H1 (cell line): ENCODE data around the gene RPS6KL1. TPM values are rescaled to one million over a fixed set of nuclear protein-coding genes. Genes with fewer than 3 reads are reported as not detected.

Experiments
- ASH2L ChIP-seq: fragments of 200-600, 300-600 bp; sonication (generic); IDR thresholded peaks from one replicate; pipeline ENCODE4 v1.7.1; 2017; ENCODE audit warnings: low read length
- ATF2 ChIP-seq: IDR thresholded peaks from 2 replicates; pipeline ENCODE4 v1.6.1; 2012; ENCODE audit warnings: low read length, inconsistent platforms
- BRCA1 ChIP-seq: IDR thresholded peaks from 2 replicates; pipeline ENCODE4 v1.6.1; 2012; ENCODE audit warnings: low read depth, low read length, improper control_type of control experiment
- CBX8 ChIP-seq: fragments of 300-800, 300-1000 bp; sonication (generic); IDR thresholded peaks from 2 replicates; pipeline ENCODE4 v1.7.1; 2016; ENCODE audit warnings: low read depth, low read length, borderline replicate concordance
- CHD1 ChIP-seq: IDR thresholded peaks from 2 replicates; pipeline ENCODE4 v1.6.1; 2012; ENCODE audit warnings: low read depth, low read length, improper control_type of control experiment
- E2F6 ChIP-seq: IDR thresholded peaks from 2 replicates; pipeline ENCODE4 v1.6.1; 2012; ENCODE audit warnings: inconsistent platforms
- EZH2 ChIP-seq: fragments of 200-600 bp; sonication (generic); IDR thresholded peaks from 2 replicates; pipeline ENCODE4 v1.7.1; 2012; ENCODE audit warnings: low read depth, mild to moderate bottlenecking, moderate library complexity, low read length, inconsistent platforms; ENCODE audit not compliant: severe bottlenecking
- FOSL1 ChIP-seq: IDR thresholded peaks from 2 replicates; pipeline ENCODE4 v1.6.1; 2011; ENCODE audit warnings: mild to moderate bottlenecking, low read depth, low read length, moderate library complexity; ENCODE audit not compliant: insufficient read depth
- GABPA ChIP-seq: IDR thresholded peaks from 2 replicates; pipeline ENCODE4 v1.6.1; 2011; ENCODE audit warnings: mild to moderate bottlenecking, low read length, moderate library complexity, borderline replicate concordance; ENCODE audit not compliant: insufficient read depth
- KDM4A ChIP-seq: IDR thresholded peaks from one replicate; pipeline ENCODE4 v1.7.1; 2012; ENCODE audit warnings: low read depth, mild to moderate bottlenecking, moderate library complexity, low read length, inconsistent platforms; ENCODE audit not compliant: severe bottlenecking
- KDM5A ChIP-seq: fragments of 200-600 bp; IDR thresholded peaks from 2 replicates; pipeline ENCODE4 v1.7.1; 2012; ENCODE audit warnings: mild to moderate bottlenecking, low read length, inconsistent platforms, mixed read lengths
- MAX ChIP-seq: IDR thresholded peaks from 2 replicates; pipeline ENCODE4 v1.6.1; 2012; ENCODE audit warnings: inconsistent platforms
- NRF1 ChIP-seq: IDR thresholded peaks from 2 replicates; pipeline ENCODE4 v1.6.1; 2011; ENCODE audit warnings: mild to moderate bottlenecking, low read depth, low read length, improper control_type of control experiment
- POLR2A ChIP-seq, 2 experiments: IDR thresholded peaks; 1 replicate in 1 of 2; 2 replicates in 1 of 2; pipeline ENCODE4 v1.6.1; 2011; ENCODE audit warnings: low read depth in 2 of 2, low read length in 2 of 2, mild to moderate bottlenecking in 2 of 2; ENCODE audit errors: control extremely low read depth in 1 of 2
- POLR2AphosphoS5 ChIP-seq: IDR thresholded peaks from 2 replicates; pipeline ENCODE4 v1.6.1; 2011; ENCODE audit warnings: low read depth, low read length
- POU5F1 ChIP-seq: IDR thresholded peaks from 2 replicates; pipeline ENCODE4 v1.6.1; 2011; ENCODE audit warnings: low read depth, mild to moderate bottlenecking, low read length, moderate library complexity
- RFX5 ChIP-seq: IDR thresholded peaks from 2 replicates; pipeline ENCODE4 v1.6.1; 2011; ENCODE audit warnings: low read depth, low read length, improper control_type of control experiment, borderline replicate concordance
- RNF2 ChIP-seq: fragments of 200-900, 300-1000 bp; sonication (generic); IDR thresholded peaks from 2 replicates; pipeline ENCODE4 v1.7.1; 2016; ENCODE audit warnings: borderline replicate concordance, low read depth, mild to moderate bottlenecking, antibody characterized with exemption, low read length; ENCODE audit not compliant: poor library complexity, severe bottlenecking; ENCODE audit errors: missing control alignments
- RXRA ChIP-seq: IDR thresholded peaks from 2 replicates; pipeline ENCODE4 v1.6.1; 2011; ENCODE audit warnings: low read depth, mild to moderate bottlenecking, low read length, moderate library complexity; ENCODE audit not compliant: insufficient read depth
- SIRT6 ChIP-seq: IDR thresholded peaks from one replicate; pipeline ENCODE4 v1.7.1; 2012; ENCODE audit warnings: low read length, inconsistent platforms
- SRF ChIP-seq: IDR thresholded peaks from 2 replicates; pipeline ENCODE4 v1.6.1; 2011; ENCODE audit warnings: mild to moderate bottlenecking, low read depth, low read length, moderate library complexity
- TEAD4 ChIP-seq: IDR thresholded peaks from 2 replicates; pipeline ENCODE4 v1.6.1; 2012; ENCODE audit warnings: low read depth, low read length, inconsistent platforms, mixed read lengths
- YY1 ChIP-seq: IDR thresholded peaks from 2 replicates; pipeline ENCODE4 v1.6.1; 2011; ENCODE audit warnings: low read depth, mild to moderate bottlenecking, low read length
- polyA plus RNA-seq, 7 experiments: library from polyadenylated mRNA; depleted of rRNA in 3 of 7; stranded (reverse) in 5 of 7; unstranded in 2 of 7; fragments of >200 nt in 5 of 7; fragments of 200-250 nt in 2 of 7; gene quantifications; 1 replicate in 5 of 7; 2 replicates in 1 of 7; 4 replicates in 1 of 7; pipeline versions ENCODE4 v1.2.1 to v1.2.3, GENCODE V29; 2011 to 2013; ENCODE audit warnings: missing spikeins in 2 of 7, mixed read lengths in 2 of 7
- total RNA-seq: library from RNA; stranded (reverse); fragmentation: NEBNext Ultra II Directional; extraction: Animal tissue kit (Norgen Biotek cat#: 25700); gene quantifications from 2 replicates; pipeline ENCODE4 v1.2.1, GENCODE V29; 2021

Gene RPS6KL1
- total and polyA plus RNA-seq, 2 of the 8 experiments (the other 6 are each of a cell fraction or from before 2014, with no cell fraction given), result 9.8 to 13.8 TPM

GRCh38 chr14:74922752-74923401 is at the start of gene RPS6KL1 (continued):
- no peak for TF ChIP-seq CBX8
- TF ChIP-seq CHD1, result no peak
- no peak for TF ChIP-seq KDM5A
- no peak for TF ChIP-seq BRCA1
- TF ChIP-seq SRF, result no peak
- TF ChIP-seq TEAD4, result no peak
- no peak for TF ChIP-seq E2F6
- TF ChIP-seq GABPA, result no peak
- peak; percentile 92 for TF ChIP-seq ATF2
- TF ChIP-seq RXRA, result no peak
- TF ChIP-seq FOSL1, result no peak
- TF ChIP-seq ASH2L, result peak; percentile 57
- peak; percentile 45 for TF ChIP-seq MAX
- TF ChIP-seq NRF1, result no peak
- no peak for TF ChIP-seq YY1
- TF ChIP-seq SIRT6, result no peak
- TF ChIP-seq POU5F1, result no peak
- peak; percentile 57; the same call in 1 of the 2 replicates for TF ChIP-seq POLR2AphosphoS5
- no peak for TF ChIP-seq EZH2
- peak in 1 of 2 experiments; percentile 80; a peak in 2 of 3 replicates for TF ChIP-seq POLR2A (IDR thresholded peaks at IDR 0.05; ENCODE audit: control extremely low read depth in 1 of 2, low read depth in 2 of 2, low read length in 2 of 2)
- TF ChIP-seq RFX5, result no peak
- no peak for TF ChIP-seq RNF2
- TF ChIP-seq KDM4A, result peak; percentile 74
